Mesendoderm (in vitro differentiated cells): ENCODE data around the gene TAF11L2.
"Not testable (repeated sequence)": the region's sequence is repeated elsewhere in the genome, so short reads cannot be mapped to it uniquely, and the experiment has no call there.

Source experiments
- DNase-seq: peaks from one replicate; pipeline ENCODE4 v3.0.0; 2013
- H2AK5ac ChIP-seq: 2 replicates; pipeline ENCODE4 v1.6.1; 2013; ENCODE audit warnings: low read length, inconsistent platforms
- H2BK120ac ChIP-seq: 2 replicates; pipeline ENCODE4 v1.6.1; 2013; ENCODE audit warnings: low read depth, mild to moderate bottlenecking, low read length, moderate library complexity, mixed read lengths
- H2BK15ac ChIP-seq: replicated peaks from 2 replicates; pipeline ENCODE4 v1.6.1; 2013; ENCODE audit warnings: low read depth, mild to moderate bottlenecking, moderate library complexity
- H2BK5ac ChIP-seq: 2 replicates; pipeline ENCODE4 v1.6.1; 2013; ENCODE audit warnings: low read length, inconsistent platforms
- H3K18ac ChIP-seq: 2 replicates; pipeline ENCODE4 v1.6.1; 2013; ENCODE audit warnings: mild to moderate bottlenecking, low read length, mixed read lengths
- H3K23ac ChIP-seq: one replicate; pipeline ENCODE4 v1.6.1; 2013; ENCODE audit warnings: low read length
- H3K27ac ChIP-seq: 2 replicates; pipeline ENCODE4 v1.5.1; 2013; ENCODE audit warnings: low read depth, mild to moderate bottlenecking, inconsistent platforms, low read length, moderate library complexity
- H3K27me3 ChIP-seq: 2 replicates; pipeline ENCODE4 v1.6.1; 2013; ENCODE audit warnings: low read length, control low read depth, mild to moderate bottlenecking, inconsistent platforms; ENCODE audit not compliant: insufficient read depth, poor library complexity
- H3K36me3 ChIP-seq: 2 replicates; pipeline ENCODE4 v1.6.1; 2013; ENCODE audit warnings: low read length, inconsistent platforms; ENCODE audit not compliant: control insufficient read depth, insufficient read depth
- H3K4ac ChIP-seq: one replicate; pipeline ENCODE4 v1.6.1; 2013; ENCODE audit warnings: low read depth, mild to moderate bottlenecking, low read length, moderate library complexity
- H3K4me1 ChIP-seq: 2 replicates; pipeline ENCODE4 v1.6.1; 2013; ENCODE audit warnings: low read depth, low read length, inconsistent platforms; ENCODE audit not compliant: control insufficient read depth
- H3K4me2 ChIP-seq: 2 replicates; pipeline ENCODE4 v1.6.1; 2013; ENCODE audit warnings: low read length
- H3K4me3 ChIP-seq: 2 replicates; pipeline ENCODE4 v1.5.1; 2013; ENCODE audit warnings: mild to moderate bottlenecking, low read length
- H3K56ac ChIP-seq: one replicate; pipeline ENCODE4 v1.6.1; 2013; ENCODE audit warnings: low read length
- H3K79me1 ChIP-seq: 2 replicates; pipeline ENCODE4 v1.6.1; 2013; ENCODE audit warnings: low read length, inconsistent platforms
- H3K79me2 ChIP-seq: 2 replicates; pipeline ENCODE4 v1.6.1; 2013; ENCODE audit warnings: mild to moderate bottlenecking, low read length; ENCODE audit not compliant: control insufficient read depth, insufficient read depth
- H3K9ac ChIP-seq: 2 replicates; pipeline ENCODE4 v1.6.1; 2013; ENCODE audit warnings: low read length, inconsistent platforms
- H4K5ac ChIP-seq: one replicate; pipeline ENCODE4 v1.6.1; 2013; ENCODE audit warnings: low read length
- H4K8ac ChIP-seq: one replicate; pipeline ENCODE4 v1.6.1; 2013; ENCODE audit warnings: low read depth, mild to moderate bottlenecking, control low read depth, low read length, moderate library complexity
- WGBS: extraction: QIAGEN DNeasy Blood & Tissue Kit; methylation state at CpG from one replicate; pipeline ENCODE4 v1.1.7; 2013; ENCODE audit warnings: low lambda C conversion rate, missing lambda C conversion rate; ENCODE audit not compliant: insufficient coverage; ENCODE audit errors: extremely low coverage; 5-methylcytosine and 5-hydroxymethylcytosine counted together

TAF11L2 gene

DNA sequence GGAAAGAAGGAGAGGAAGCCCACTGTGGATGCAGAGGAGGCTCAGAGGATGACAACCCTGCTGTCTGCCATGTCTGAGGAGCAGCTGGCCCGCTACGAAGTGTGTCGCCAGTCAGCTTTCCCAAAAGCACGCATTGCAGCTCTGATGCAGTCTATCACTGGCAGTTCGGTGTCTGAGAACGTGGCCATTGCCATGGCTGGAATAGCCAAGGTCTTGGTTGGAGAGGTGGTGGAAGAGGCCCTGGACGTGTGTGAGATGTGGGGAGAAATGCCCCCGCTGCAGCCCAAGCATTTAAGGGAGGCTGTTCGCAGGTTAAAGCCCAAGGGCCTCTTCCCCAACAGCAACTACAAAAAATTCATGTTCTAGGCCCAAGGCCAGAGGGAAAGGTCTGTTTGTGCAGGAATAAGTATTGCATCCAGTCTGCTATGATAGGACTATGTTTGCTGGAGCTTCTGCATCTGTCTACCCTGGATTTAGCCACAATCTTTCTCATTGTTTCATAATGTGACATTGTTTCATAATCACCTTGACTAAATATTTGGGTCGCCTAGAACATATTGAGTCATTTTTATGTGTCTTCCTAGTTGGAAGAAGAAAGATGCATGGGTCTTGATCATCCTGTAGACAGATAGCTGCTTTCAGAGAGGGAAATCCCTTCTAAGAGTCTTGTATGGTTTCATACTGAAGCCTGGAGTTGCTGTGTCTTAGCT, 11.4 kb upstream of the TAF11L2 start:
- not testable (repeated sequence) for H3K79me2 ChIP-seq, H3K23ac ChIP-seq, H2BK5ac ChIP-seq, H3K9ac ChIP-seq, H3K4ac ChIP-seq, H3K36me3 ChIP-seq, H3K56ac ChIP-seq, H2AK5ac ChIP-seq, H4K8ac ChIP-seq, H4K5ac ChIP-seq, H3K79me1 ChIP-seq, H2BK15ac ChIP-seq, H2BK120ac ChIP-seq, H3K4me3 ChIP-seq, DNase-seq, H3K18ac ChIP-seq, H3K4me1 ChIP-seq, H3K27ac ChIP-seq, H3K27me3 ChIP-seq, H3K4me2 ChIP-seq
- no CpG with 5 or more reads among the region's 10 CpGs for WGBS

DNA sequence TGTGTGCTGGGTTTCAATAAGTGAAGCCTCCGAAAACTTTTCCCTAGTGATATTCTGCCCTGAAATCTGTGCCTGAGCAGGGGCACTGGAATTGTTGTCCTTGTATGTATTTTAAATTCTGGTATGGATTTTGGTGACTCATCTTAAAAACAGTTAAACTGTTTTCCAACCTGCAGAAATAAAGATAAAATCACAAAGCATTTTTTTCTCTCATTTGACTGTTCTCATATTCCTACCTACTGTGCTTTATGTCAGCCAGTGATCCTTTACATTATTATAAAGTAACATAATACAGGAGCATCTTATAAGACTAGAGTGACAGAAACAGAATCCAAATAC, 10.9 kb upstream of the TAF11L2 start:
- no CpG with 5 or more reads among the region's 1 CpG for WGBS

DNA sequence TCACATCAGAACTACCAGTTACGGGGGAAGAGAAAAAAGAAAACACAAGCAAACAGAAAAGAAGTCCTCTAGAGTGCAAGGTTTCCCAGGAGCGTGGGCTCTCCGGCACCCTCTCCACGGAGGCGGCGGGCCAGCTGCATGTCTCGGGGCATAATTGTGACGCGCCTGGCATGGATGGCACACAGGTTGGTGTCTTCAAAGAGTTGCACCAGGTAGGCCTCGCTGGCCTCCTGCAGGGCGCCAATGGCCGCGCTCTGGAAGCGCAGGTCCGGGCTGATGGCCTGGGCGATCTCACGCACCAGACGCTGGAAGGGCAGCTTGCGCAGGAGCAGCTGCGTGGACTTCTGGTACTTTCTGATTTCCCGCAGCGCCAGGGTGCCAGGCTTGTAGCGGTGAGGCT, 6.8 kb upstream of the TAF11L2 start:
- not testable (repeated sequence) for H3K4me1 ChIP-seq, H3K56ac ChIP-seq, H3K36me3 ChIP-seq, H3K9ac ChIP-seq, H3K23ac ChIP-seq, H3K4me3 ChIP-seq, H3K79me1 ChIP-seq, H2BK5ac ChIP-seq, H2BK120ac ChIP-seq, H3K27ac ChIP-seq, H3K27me3 ChIP-seq, DNase-seq, H4K5ac ChIP-seq, H2BK15ac ChIP-seq, H4K8ac ChIP-seq, H3K79me2 ChIP-seq, H3K4me2 ChIP-seq, H3K18ac ChIP-seq, H3K4ac ChIP-seq, H2AK5ac ChIP-seq
- no CpG with 5 or more reads among the region's 23 CpGs for WGBS

More for the DNA sequence above, 10.9 kb upstream of the TAF11L2 start:
- Histone ChIP-seq H3K79me2 (no peaks in the 10 kb centered on the region), H3K36me3 (no peaks in the 10 kb centered on the region), H3K4me1 (no peaks in the 10 kb centered on the region), H3K56ac (no peak overlapping the region), H3K23ac (no peak overlapping the region), H3K79me1 (no peaks in the 10 kb centered on the region), H4K5ac (no peak overlapping the region), H3K4me2 (no peak overlapping the region), H3K4ac (no peak overlapping the region), H2BK120ac (no peak overlapping the region), H3K4me3 (no peak overlapping the region), H3K9ac (no peak overlapping the region), H4K8ac (no peak overlapping the region), H3K18ac (no peak overlapping the region), H2BK5ac (no peak overlapping the region), H2AK5ac (no peak overlapping the region), H3K27me3 (no peaks in the 10 kb centered on the region), H3K27ac (no peak overlapping the region), H2BK15ac (no peak overlapping the region)
- DNase-seq: no peak

DNA sequence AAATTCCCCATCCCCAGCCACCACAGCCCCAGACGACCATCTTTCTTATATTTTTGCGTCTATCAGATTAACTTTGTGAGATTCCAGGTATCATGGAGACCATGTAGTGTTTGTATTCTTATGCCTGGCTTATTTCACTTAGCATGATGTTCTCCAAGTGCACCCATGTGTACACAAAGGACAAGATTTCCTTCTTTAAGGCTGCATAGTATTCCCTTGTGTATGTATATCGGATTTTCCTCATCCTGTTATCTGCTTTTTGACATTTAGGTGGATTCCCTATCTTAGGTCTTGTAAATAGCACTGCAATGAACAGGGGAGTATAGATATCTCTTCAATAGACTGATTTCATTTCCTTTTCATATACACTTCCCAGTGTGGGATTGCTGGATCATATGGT, 5.3 kb upstream of the TAF11L2 start:
- Histone ChIP-seq H2BK5ac (no peak overlapping the region), H3K18ac (no peak overlapping the region), H3K4ac (no peak overlapping the region), H3K79me1 (no peaks in the 10 kb centered on the region), H4K5ac (no peak overlapping the region), H2AK5ac (no peak overlapping the region), H2BK15ac (no peak overlapping the region), H2BK120ac (no peak overlapping the region), H3K36me3 (no peaks in the 10 kb centered on the region), H3K9ac (no peak overlapping the region), H3K4me2 (no peak overlapping the region), H4K8ac (no peak overlapping the region), H3K27me3 (no peaks in the 10 kb centered on the region), H3K27ac (no peak overlapping the region), H3K4me1 (no peaks in the 10 kb centered on the region), H3K23ac (no peak overlapping the region), H3K79me2 (no peaks in the 10 kb centered on the region), H3K56ac (no peak overlapping the region), H3K4me3 (no peak overlapping the region)
- WGBS: no CpG with 5 or more reads among the region's 3 CpGs
- DNase-seq: no peak

DNA sequence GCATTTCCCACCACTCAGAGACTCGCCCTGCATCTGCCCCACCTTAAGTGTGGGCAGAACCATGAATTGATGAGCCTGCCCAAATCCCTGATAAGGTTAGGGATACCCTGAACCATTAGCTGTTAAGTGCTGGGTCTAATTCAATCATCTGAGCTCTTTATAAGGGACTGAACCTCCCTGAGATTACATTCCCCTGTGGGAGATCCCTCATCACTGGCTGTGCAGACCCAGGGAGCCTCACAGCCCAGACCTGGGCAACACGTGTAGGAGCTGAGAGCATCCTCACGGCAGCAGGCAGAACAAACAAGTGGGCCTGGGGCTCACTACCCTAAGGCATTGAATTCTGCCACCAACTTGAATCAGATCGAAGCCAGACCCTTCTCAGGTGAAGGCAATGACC, 585 bp upstream of the TAF11L2 start:
- no peak for DNase-seq
- H4K5ac ChIP-seq: no peak overlapping the region
- no peak overlapping the region for H2BK5ac ChIP-seq
- no peak overlapping the region for H3K4me2 ChIP-seq
- no peaks in the 10 kb centered on the region for H3K4me1 ChIP-seq
- no peak overlapping the region for H2BK120ac ChIP-seq
- no peaks in the 10 kb centered on the region for H3K27me3 ChIP-seq
- no peak overlapping the region for H4K8ac ChIP-seq
- H3K9ac ChIP-seq: no peak overlapping the region
- H3K79me2 ChIP-seq: no peaks in the 10 kb centered on the region
- no peaks in the 10 kb centered on the region for H3K79me1 ChIP-seq
- no peak overlapping the region for H2BK15ac ChIP-seq
- no peak overlapping the region for H3K27ac ChIP-seq
- H3K4ac ChIP-seq: no peak overlapping the region
- no peak overlapping the region for H3K23ac ChIP-seq
- no peak overlapping the region for H3K4me3 ChIP-seq
- no CpG with 5 or more reads among the region's 4 CpGs for WGBS
- H3K36me3 ChIP-seq: no peaks in the 10 kb centered on the region
- no peak overlapping the region for H3K18ac ChIP-seq
- H3K56ac ChIP-seq: no peak overlapping the region
- no peak overlapping the region for H2AK5ac ChIP-seq

DNA sequence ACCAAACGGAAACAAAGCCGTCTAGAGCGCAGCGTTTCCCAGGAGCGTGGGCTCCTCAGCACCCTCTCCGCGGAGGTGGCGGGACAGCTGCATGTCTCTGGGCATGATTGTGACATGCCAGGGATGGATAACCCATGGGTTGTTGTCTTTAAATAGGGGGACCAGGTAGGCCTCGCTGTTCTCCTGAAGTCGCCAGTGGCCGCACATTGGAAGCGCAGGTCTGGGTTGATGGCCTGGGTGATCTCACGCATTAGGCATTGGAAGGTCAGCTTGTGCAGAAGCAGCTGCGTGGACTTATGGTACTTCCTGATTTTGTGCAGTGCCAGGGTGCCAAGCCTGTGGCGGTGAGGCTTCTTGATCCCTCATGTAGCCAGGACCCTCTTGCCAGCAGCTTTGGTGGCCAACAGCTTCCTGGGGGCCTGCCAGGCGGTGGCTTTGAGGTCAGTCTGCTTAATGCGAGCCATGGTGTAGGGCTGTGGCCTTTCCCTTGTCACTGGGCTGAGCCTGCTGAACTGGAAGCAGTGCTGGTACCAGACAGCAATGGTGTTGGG, 13.8 kb downstream of the TAF11L2 start:
- WGBS: no CpG with 5 or more reads among the region's 17 CpGs
- Histone ChIP-seq H3K79me1 (no peaks in the 10 kb centered on the region), H3K27ac (no peak overlapping the region), H2BK5ac (no peak overlapping the region), H3K23ac (no peak overlapping the region), H3K18ac (no peak overlapping the region), H2BK120ac (no peak overlapping the region), H2AK5ac (no peak overlapping the region), H2BK15ac (no peak overlapping the region), H4K8ac (no peak overlapping the region), H3K4me3 (no peak overlapping the region), H3K36me3 (no peaks in the 10 kb centered on the region), H3K4ac (no peak overlapping the region), H3K4me2 (no peak overlapping the region), H3K4me1 (no peaks in the 10 kb centered on the region), H3K56ac (no peak overlapping the region), H4K5ac (no peak overlapping the region), H3K27me3 (no peaks in the 10 kb centered on the region), H3K79me2 (no peaks in the 10 kb centered on the region), H3K9ac (no peak overlapping the region)
- no peak for DNase-seq
